GM19324 (cell line): ENCODE measurements around the gene ZFHX3.

ENCODE experiments used
- ATAC-seq: cut with Tn5 transposase; IDR thresholded peaks from one replicate; pipeline ENCODE4 v1.9.1; 2021; ENCODE audit warnings: mild to moderate bottlenecking, moderate library complexity; ENCODE audit not compliant: unreplicated experiment, low FRiP score

ZFHX3 gene

DNA sequence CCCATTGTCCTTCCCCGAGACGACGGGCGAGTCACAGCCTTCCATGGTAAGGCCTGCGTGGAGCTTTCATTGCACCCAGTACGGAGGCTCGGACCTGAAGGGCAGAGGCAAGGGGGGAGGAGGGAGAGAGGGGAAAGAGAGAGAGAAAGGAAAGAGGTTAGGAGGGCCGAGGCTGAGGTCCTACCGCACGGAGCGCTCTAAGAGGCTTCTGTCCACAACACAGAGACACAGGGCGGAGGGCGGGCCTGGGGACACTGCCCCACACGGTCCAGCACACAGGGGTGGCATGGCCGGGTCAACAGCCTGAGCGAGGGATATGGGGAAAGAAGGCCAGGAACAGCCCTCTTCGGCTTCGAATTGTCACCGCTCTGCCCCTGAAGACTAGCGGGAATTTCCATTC is 87.8 kb downstream of the ZFHX3 start:
- ATAC-seq: no peak

DNA sequence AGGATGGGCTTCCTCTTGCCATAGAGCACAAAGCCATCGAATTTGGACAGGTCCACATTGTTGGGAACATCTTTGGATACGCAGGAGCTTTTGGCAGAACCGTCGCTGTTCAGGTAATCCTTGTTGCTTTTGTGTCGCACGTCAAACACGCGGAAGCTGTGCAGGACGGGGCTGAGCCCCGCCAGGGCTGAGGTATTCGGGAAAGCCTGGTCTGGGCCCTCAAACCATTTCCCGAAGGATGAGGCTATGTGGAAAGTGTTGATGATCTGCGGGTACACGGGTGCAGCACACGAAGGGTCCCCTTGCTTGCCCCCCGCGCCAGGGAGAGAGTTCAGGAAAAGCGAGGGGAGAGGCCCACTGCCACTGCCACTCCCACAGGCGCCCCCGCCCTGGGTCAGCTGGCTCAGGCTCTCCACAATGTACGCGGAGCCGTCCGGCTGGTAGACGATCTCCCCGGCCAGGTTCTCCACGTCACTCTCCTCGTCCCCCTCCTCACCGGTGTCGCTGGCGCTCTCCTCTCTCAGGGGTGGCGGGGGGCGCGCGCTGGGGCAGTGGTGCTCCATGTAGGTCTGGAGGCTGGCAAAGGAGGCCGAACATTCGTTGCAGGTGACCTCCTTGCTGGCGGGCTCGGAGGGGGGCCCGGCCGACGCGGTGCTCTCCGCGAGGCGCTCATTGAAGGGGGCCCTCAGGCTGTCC is 88.5 kb downstream of the ZFHX3 start:
- no peak for ATAC-seq

DNA sequence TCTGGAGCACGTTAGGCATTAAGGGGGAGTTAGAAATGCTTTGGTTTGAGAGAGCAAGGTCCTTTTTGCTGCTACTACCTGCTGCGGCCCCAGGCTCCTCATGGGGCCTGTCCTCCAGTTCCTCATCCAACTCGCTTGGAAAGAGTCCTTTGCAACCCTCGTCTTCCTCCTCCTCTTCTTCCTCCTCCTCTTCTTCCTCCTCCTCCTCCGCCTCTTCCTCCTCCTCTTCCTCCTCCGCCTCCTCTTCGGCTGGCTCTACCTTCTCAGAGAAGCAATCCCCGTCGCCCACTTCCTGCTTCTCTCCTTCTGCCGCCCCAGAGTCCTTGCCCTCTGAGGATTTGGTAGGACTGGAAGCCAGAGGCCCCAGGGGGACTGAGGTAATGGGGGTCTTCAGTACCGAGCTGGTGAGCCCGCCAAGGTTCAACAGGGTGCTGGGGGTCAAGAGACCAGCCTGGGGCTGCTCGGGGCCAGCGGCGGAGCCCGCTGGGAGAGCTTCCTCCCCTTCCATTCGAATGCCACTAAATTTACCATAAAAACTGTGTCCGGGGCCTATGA is 89.3 kb downstream of the ZFHX3 start:
- no peak for ATAC-seq

DNA sequence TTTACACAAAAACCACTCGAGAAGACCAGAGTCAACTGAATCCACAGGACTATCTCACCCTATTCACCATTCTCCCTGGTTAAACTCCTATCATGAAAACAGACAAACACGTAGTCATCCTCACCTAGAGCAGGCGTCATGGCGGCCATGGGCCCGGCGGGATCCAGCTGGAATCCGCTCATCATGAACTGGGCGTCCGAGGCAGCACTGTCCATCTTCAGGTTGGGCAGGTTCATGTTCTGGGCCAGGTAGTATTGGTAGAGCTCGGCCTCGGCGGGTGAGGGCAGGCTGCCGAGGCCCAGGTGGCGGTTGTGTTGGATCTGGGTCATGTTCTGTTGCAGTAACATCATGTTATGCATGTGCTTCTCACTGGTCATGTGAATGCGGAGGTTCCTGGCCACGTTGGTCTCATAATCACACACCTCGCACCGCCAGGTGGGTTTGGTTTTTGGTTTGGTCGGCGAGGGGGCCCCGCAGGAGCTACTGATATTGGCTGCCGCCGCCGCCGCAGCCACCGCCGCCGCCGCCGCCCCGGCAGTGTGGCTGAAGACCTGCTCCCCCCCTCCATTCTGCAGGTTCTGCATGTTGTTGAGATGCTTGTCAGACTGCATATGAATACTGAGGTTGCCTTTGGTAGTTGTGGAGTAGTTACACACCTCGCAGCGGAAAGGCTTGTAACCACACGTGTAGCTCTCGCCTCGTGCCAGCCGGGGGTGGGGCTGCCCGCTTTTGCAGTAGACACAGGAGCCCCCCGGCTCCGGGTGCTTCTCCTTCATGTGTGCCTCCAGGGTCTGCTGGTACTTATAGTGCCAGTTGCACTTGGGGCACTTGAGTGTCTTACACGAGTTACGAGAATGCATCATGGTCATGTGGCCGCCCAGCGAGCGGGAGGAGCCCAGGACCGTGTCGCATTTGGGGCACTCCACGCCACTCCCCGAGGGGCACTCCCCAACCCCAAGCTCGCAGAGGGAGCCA is 90.3 kb downstream of the ZFHX3 start:
- no peak for ATAC-seq

GRCh38 chr16:72956124-72957064 is 91.5 kb downstream of the ZFHX3 start:
- ATAC-seq: no peak

GRCh38 chr16:72952811-72953271 is 95.1 kb downstream of the ZFHX3 start:
- ATAC-seq: no peak

DNA sequence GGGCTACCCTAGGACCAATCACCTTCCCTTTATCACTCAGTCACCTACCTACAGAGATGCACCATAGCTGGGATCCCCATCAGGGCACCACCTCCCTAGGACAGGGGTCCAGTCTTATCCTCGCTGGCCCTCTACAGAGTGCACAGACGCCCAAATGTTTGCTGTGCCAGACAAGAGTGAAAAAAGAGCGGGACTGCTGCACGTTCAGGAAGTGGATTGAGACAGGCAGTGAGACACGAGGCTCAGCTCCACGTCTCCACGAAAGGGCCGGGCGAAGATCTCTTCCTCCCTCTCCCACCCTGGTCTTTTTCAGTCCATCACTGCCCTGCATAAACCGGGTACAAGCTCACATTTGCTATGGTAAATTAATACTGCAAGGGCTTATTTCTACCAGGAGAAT is 95.5 kb downstream of the ZFHX3 start:
- ATAC-seq: no peak

- ATAC-seq: no peak
Measured at GRCh38 chr16:72951916-72952315, 96.0 kb downstream of the ZFHX3 start.

DNA sequence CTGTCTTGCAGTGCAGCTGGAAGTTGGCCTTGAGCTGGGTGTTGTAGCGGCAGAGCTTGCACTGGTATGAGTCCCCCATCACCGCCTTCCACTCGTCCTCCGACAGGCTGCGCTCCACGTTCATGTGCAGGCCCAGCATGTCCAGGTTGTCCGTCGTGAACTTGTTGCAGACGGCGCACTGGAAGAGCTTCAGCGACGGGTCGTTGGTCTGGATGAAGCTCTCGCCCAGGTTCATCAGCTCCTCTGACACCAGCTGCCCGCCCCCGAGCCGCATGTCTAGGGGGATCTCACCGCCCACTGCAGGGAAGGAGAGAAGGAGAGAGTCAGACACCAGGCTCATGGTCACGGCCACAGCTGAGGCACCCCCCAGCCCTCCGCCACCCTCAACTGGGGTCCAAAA is 97.3 kb downstream of the ZFHX3 start:
- no peak for ATAC-seq

- no peak for ATAC-seq
Measured at GRCh38 chr16:72948238-72948829, 99.6 kb downstream of the ZFHX3 start.

- no peak for ATAC-seq
Measured at GRCh38 chr16:72947379-72948237, 100.3 kb downstream of the ZFHX3 start.

GRCh38 chr16:72946474-72947194 is 101.3 kb downstream of the ZFHX3 start:
- no peak for ATAC-seq

DNA sequence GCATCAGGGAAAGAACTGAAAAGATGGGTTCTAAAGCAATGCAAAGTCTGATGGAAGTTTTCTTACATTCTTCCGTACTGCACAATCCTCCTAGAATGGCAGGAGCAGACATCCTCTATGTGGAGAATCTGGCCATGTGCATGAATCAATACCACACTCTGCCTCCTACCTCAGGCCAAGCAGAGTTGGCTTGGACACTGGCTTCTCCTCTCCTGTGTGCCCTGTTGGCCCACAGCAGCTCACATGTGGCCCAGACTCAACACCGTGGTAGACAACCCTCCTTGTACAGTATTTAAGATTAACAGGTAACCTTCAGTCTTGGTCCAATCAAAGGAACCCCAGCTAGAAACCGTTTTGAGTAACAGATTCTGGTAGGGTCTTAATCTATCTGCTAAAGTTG is 101.9 kb downstream of the ZFHX3 start:
- ATAC-seq: no peak

DNA sequence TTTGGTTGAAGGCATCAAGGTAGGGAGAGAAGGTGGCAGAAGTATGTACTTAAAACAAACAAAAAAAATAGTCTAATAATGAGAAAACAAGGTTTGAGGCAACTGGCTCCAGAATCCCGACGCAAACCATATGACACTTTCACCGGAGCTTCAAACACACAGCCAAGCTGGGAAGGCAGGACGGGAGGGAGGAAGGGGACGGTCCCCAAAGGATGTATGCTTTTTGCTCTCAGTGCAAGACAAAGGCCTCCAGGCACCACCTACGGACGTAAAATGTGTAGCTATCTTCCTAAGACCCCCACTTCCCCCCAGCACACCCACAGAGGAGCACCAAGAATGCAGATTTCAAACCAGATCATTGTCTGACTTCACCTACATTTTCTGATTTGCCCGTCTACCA is 102.3 kb downstream of the ZFHX3 start:
- no peak for ATAC-seq

- no peak for ATAC-seq
Measured at GRCh38 chr16:72944757-72945485, 103.0 kb downstream of the ZFHX3 start.

- no peak for ATAC-seq
Measured at GRCh38 chr16:72942021-72942420, 105.9 kb downstream of the ZFHX3 start.

DNA sequence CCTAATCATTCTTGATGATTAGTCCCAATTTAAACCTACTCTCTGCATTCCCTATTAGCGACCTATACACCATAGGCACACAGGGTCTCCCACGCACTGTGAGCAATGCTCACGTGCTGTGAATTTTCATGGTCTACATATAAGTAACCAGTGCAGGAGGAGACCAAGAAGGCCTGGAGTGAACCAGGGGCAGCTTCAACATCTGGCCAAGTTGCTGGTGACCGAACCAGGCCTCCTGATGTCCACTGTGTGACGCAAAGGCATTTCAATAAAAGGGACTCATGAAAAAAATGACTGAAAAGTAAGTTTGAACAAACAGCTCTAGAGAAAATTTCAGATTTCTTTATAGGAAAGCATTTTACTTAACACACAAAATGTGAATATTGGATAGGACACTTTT is 107.0 kb downstream of the ZFHX3 start:
- ATAC-seq: no peak

DNA sequence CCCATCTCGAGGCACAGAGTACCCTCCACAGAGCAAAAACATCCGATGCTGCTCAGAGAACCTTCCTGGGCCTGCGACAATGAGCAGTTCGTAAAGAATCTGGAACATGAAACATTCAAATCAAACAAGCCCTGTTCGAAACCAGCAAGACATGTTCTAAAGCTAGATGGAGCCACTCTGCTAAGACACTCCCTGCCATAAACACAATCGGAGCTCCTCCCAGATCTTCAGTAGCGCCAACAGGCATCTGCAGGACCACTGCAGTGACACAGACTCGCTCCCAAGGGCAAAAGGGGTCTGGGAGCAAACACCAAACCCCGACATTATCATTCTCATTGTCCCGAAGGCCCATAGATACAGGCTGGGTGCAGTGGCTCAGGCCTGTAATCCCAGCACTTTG is 108.7 kb downstream of the ZFHX3 start:
- ATAC-seq: no peak
